ENCODE results near the gene MTHFSD.

MTHFSD gene

GRCh38 chr16:86527366-86527765, 27.7 kb downstream of the MTHFSD start:
- H3K36me3 Mint-ChIP-seq = peaks cover 8% of the 10 kb centered on the region
- no peak overlapping the region for H3K4me3 Mint-ChIP-seq
- ATAC-seq (ENCODE audit: low read depth) (no peak), DNase-seq (ENCODE audit: low spot score in 2 of 2) (no peak)
- H3K9me3 Mint-ChIP-seq = peaks cover 2% of the 10 kb centered on the region
- no peaks in the 10 kb centered on the region for H3K4me1 Mint-ChIP-seq
- no peak overlapping the region for H3K27ac Mint-ChIP-seq
- no peaks in the 10 kb centered on the region for H3K27me3 Mint-ChIP-seq

- ATAC-seq (ENCODE audit: low read depth) = no peak
- peaks cover 6% of the 10 kb centered on the region for H3K36me3 Mint-ChIP-seq
- H3K9me3 Mint-ChIP-seq = peaks cover 2% of the 10 kb centered on the region
- no peaks in the 10 kb centered on the region for H3K4me1 Mint-ChIP-seq
- H3K4me3 Mint-ChIP-seq = no peak overlapping the region
- peaks cover 2% of the 10 kb centered on the region for H3K27me3 Mint-ChIP-seq
- no peak for DNase-seq (ENCODE audit: low spot score in 2 of 2)
- no peak overlapping the region for H3K27ac Mint-ChIP-seq
Measured at GRCh38 chr16:86525696-86526095, 29.3 kb downstream of the MTHFSD start.

DNA sequence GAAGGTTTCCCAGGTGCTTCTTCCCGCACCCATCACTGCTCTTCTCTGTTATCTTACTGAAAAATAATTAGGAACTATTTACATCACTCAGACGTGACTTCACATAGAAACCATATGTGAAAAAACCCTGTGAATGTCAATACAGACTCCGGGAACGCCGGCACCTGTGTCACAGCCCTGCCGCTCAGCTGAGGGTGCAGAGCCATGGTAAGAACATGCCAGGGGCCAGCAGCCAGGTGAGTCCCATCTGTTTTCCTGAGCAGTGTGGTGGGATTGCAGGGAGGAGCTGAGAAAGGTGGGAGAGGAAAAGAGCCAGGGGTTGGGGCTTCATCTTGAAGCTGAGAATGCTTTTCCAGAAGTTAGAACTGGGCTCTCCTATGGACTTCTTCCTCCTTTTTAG, 31.0 kb downstream of the MTHFSD start:
- peaks cover 5% of the 10 kb centered on the region for H3K4me1 Mint-ChIP-seq
- no peak overlapping the region for H3K4me3 Mint-ChIP-seq
- DNase-seq (ENCODE audit: low spot score in 2 of 2) (no peak), ATAC-seq (ENCODE audit: low read depth) (no peak)
- peaks cover under 1% of the 10 kb centered on the region for H3K36me3 Mint-ChIP-seq
- H3K27me3 Mint-ChIP-seq = peaks cover 8% of the 10 kb centered on the region
- H3K9me3 Mint-ChIP-seq = peaks cover 2% of the 10 kb centered on the region
- H3K27ac Mint-ChIP-seq = no peak overlapping the region

- Mint-ChIP-seq H3K4me1 (peaks cover 5% of the 10 kb centered on the region), H3K9me3 (peaks cover 2% of the 10 kb centered on the region), H3K36me3 (no peaks in the 10 kb centered on the region), H3K4me3 (no peak overlapping the region), H3K27ac (no peak overlapping the region), H3K27me3 (peaks cover 9% of the 10 kb centered on the region)
- ATAC-seq (ENCODE audit: low read depth) (no peak), DNase-seq (ENCODE audit: low spot score in 2 of 2) (no peak)
Measured at GRCh38 chr16:86523166-86523740, 31.8 kb downstream of the MTHFSD start.

- Mint-ChIP-seq H3K4me1 (peaks cover 5% of the 10 kb centered on the region), H3K4me3 (no peak overlapping the region), H3K9me3 (peaks cover 2% of the 10 kb centered on the region), H3K27me3 (peaks cover 13% of the 10 kb centered on the region), H3K27ac (no peak overlapping the region), H3K36me3 (no peaks in the 10 kb centered on the region)
- no peak for DNase-seq (ENCODE audit: low spot score in 2 of 2)
- ATAC-seq (ENCODE audit: low read depth) = no peak
Measured at GRCh38 chr16:86522634-86523033, 32.4 kb downstream of the MTHFSD start.

- H3K27ac Mint-ChIP-seq = no peak overlapping the region
- H3K27me3 Mint-ChIP-seq = peaks cover 16% of the 10 kb centered on the region
- no peak overlapping the region for H3K4me3 Mint-ChIP-seq
Measured at GRCh38 chr16:86521236-86522197, 33.5 kb downstream of the MTHFSD start.

GRCh38 chr16:86520317-86521210, 34.5 kb downstream of the MTHFSD start:
- peaks cover 5% of the 10 kb centered on the region for H3K4me1 Mint-ChIP-seq
- peaks cover 18% of the 10 kb centered on the region for H3K27me3 Mint-ChIP-seq

More at GRCh38 chr16:86521236-86522197, 33.5 kb downstream of the MTHFSD start:
- H3K36me3 Mint-ChIP-seq = no peaks in the 10 kb centered on the region
- peaks cover 5% of the 10 kb centered on the region for H3K4me1 Mint-ChIP-seq
- ATAC-seq (ENCODE audit: low read depth) (no peak), DNase-seq (ENCODE audit: low spot score in 2 of 2) (no peak)
- H3K9me3 Mint-ChIP-seq = no peaks in the 10 kb centered on the region

GRCh38 chr16:86519649-86520316, 35.3 kb downstream of the MTHFSD start:
- no peaks in the 10 kb centered on the region for H3K36me3 Mint-ChIP-seq
- peak; percentile 67 for ATAC-seq (ENCODE audit: low read depth)
- peak in 1 of 2 donors; percentile 54 for DNase-seq (ENCODE audit: low spot score in 2 of 2)
- no peak overlapping the region for H3K27ac Mint-ChIP-seq
- H3K4me1 Mint-ChIP-seq = peaks cover 5% of the 10 kb centered on the region
- peaks cover 22% of the 10 kb centered on the region for H3K27me3 Mint-ChIP-seq
- H3K4me3 Mint-ChIP-seq = no peak overlapping the region
- no peaks in the 10 kb centered on the region for H3K9me3 Mint-ChIP-seq

More at GRCh38 chr16:86520317-86521210, 34.5 kb downstream of the MTHFSD start:
- ATAC-seq (ENCODE audit: low read depth) (no peak), DNase-seq (ENCODE audit: low spot score in 2 of 2) (no peak)
- Mint-ChIP-seq H3K27ac (no peak overlapping the region), H3K9me3 (no peaks in the 10 kb centered on the region), H3K4me3 (no peak overlapping the region), H3K36me3 (no peaks in the 10 kb centered on the region)

- Mint-ChIP-seq H3K9me3 (no peaks in the 10 kb centered on the region), H3K36me3 (no peaks in the 10 kb centered on the region), H3K4me3 (no peak overlapping the region), H3K27me3 (peaks cover 22% of the 10 kb centered on the region), H3K27ac (no peak overlapping the region), H3K4me1 (peaks cover 5% of the 10 kb centered on the region)
- ATAC-seq (ENCODE audit: low read depth) = no peak
- no peak for DNase-seq (ENCODE audit: low spot score in 2 of 2)
Measured at GRCh38 chr16:86519007-86519648, 35.9 kb downstream of the MTHFSD start.

GRCh38 chr16:86517652-86518258, 37.3 kb downstream of the MTHFSD start:
- ATAC-seq (ENCODE audit: low read depth) (peak; percentile 47), DNase-seq (ENCODE audit: low spot score in 2 of 2) (no peak)
- no peaks in the 10 kb centered on the region for H3K36me3 Mint-ChIP-seq

GRCh38 chr16:86517033-86517432, 38.0 kb downstream of the MTHFSD start:
- no peaks in the 10 kb centered on the region for H3K36me3 Mint-ChIP-seq
- no peak overlapping the region for H3K4me3 Mint-ChIP-seq
- H3K27ac Mint-ChIP-seq = no peak overlapping the region
- ATAC-seq (ENCODE audit: low read depth) (no peak), DNase-seq (ENCODE audit: low spot score in 2 of 2) (no peak)
- H3K9me3 Mint-ChIP-seq = no peaks in the 10 kb centered on the region
- H3K4me1 Mint-ChIP-seq = peaks cover 5% of the 10 kb centered on the region
- peaks cover 31% of the 10 kb centered on the region for H3K27me3 Mint-ChIP-seq

More at GRCh38 chr16:86517652-86518258, 37.3 kb downstream of the MTHFSD start:
- Mint-ChIP-seq H3K27ac (no peak overlapping the region), H3K27me3 (peaks cover 31% of the 10 kb centered on the region), H3K4me3 (no peak overlapping the region), H3K4me1 (peaks cover 5% of the 10 kb centered on the region), H3K9me3 (no peaks in the 10 kb centered on the region)

DNA sequence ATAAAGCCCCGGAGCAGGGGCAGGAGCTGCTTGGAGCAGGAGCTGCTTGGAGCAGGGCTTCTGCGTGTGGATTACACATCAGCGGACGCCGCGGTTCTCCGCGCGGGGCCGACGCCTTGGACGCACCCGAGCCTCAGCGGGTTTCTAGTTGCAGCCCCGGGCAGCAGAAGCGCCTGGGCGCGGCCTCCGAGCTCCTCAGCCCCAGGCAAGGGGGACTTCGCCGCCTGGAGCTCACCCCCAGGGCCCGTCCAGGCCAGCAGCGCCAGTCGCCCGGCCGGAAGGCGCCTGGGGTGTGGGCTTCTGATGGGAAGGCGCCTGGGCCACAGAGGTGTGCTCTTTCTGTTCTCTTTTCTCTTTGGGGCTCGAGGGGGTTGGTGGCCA, 38.4 kb downstream of the MTHFSD start:
- no peaks in the 10 kb centered on the region for H3K36me3 Mint-ChIP-seq
- H3K27me3 Mint-ChIP-seq = peaks cover 32% of the 10 kb centered on the region
- ATAC-seq (ENCODE audit: low read depth) (no peak), DNase-seq (ENCODE audit: low spot score in 2 of 2) (no peak)
- H3K4me3 Mint-ChIP-seq = no peak overlapping the region
- H3K27ac Mint-ChIP-seq = no peak overlapping the region
- H3K9me3 Mint-ChIP-seq = no peaks in the 10 kb centered on the region
- H3K4me1 Mint-ChIP-seq = peaks cover 6% of the 10 kb centered on the region

Data from memory B cell (primary cell).